Urothelium cell line (cell line): Measurements from ENCODE around the gene STOML3.
"Not testable (repeated sequence)": the region's sequence is repeated elsewhere in the genome, so short reads cannot be mapped to it uniquely, and the experiment has no call there.

ENCODE experiments used
- DNase-seq: peaks from one replicate; pipeline ENCODE4 v3.0.0; 2011; ENCODE audit warnings: low spot score, mixed read lengths
- FAIRE-seq: peaks from 2 replicates; lab custom pipeline; 2011; peaks lifted over from hg19 to GRCh38; lab: Jason Lieb, UNC

The STOML3 gene

GRCh38 chr13:38990693-38991092, at the start of gene STOML3:
TSS of gene STOML3 (minus strand) at chr13:38990831. CDS start at chr13:38990721, 110 bp downstream.
- FAIRE-seq (no peak), DNase-seq (no peak)

GRCh38 chr13:39040206-39040605, 49.6 kb upstream of the STOML3 start:
- DNase-seq = no peak
- FAIRE-seq = no peak

- DNase-seq (no peak), FAIRE-seq (no peak)
These were observed 48.4 kb upstream of the STOML3 start for GRCh38 chr13:39039041-39039440.

- DNase-seq = peak; percentile 14
- no peak for FAIRE-seq
These were observed 48.0 kb upstream of the STOML3 start for GRCh38 chr13:39038569-39039030.

GRCh38 chr13:39037880-39038568, 47.4 kb upstream of the STOML3 start, which contains the start of the genes NHLRC3 and PROSER1:
TSS of gene NHLRC3 (plus strand) at chr13:39038456. CDS start at chr13:39038640, 184 bp downstream.
TSS of gene PROSER1 (minus strand) at chr13:39038089. CDS start at chr13:39037242, 847 bp downstream.
- DNase-seq = peak; percentile 70
- no peak for FAIRE-seq

GRCh38 chr13:39037410-39037879, 46.8 kb upstream of the STOML3 start:
- FAIRE-seq = no peak
- no peak for DNase-seq

GRCh38 chr13:39036212-39036611, 45.6 kb upstream of the STOML3 start:
- no peak for DNase-seq
- FAIRE-seq = no peak

- DNase-seq = no peak
- FAIRE-seq = no peak
These were observed 45.2 kb upstream of the STOML3 start for GRCh38 chr13:39035799-39036198.

GRCh38 chr13:39035204-39035603, 44.6 kb upstream of the STOML3 start:
- FAIRE-seq (no peak), DNase-seq (no peak)

- FAIRE-seq (no peak), DNase-seq (no peak)
These were observed 43.5 kb upstream of the STOML3 start for GRCh38 chr13:39034085-39034484.

- DNase-seq (no peak), FAIRE-seq (no peak)
These were observed 41.5 kb upstream of the STOML3 start for GRCh38 chr13:39032150-39032549.

GRCh38 chr13:39025433-39025839, 34.8 kb upstream of the STOML3 start:
- DNase-seq (no peak), FAIRE-seq (no peak)

- FAIRE-seq = no peak
- no peak for DNase-seq
These were observed 33.1 kb upstream of the STOML3 start for GRCh38 chr13:39023761-39024160.

GRCh38 chr13:39023316-39023715, 32.7 kb upstream of the STOML3 start:
- FAIRE-seq (no peak), DNase-seq (no peak)

GRCh38 chr13:39020853-39021462, 30.3 kb upstream of the STOML3 start:
- DNase-seq = no peak
- no peak for FAIRE-seq

GRCh38 chr13:39016787-39017186, 26.2 kb upstream of the STOML3 start:
- FAIRE-seq = no peak

GRCh38 chr13:39016087-39016486, 25.5 kb upstream of the STOML3 start:
- FAIRE-seq = no peak

More at GRCh38 chr13:39016787-39017186, 26.2 kb upstream of the STOML3 start:
- DNase-seq = peak; percentile 11

GRCh38 chr13:39013462-39013861, 22.8 kb upstream of the STOML3 start:
- FAIRE-seq (no peak), DNase-seq (no peak)

More at GRCh38 chr13:39016087-39016486, 25.5 kb upstream of the STOML3 start:
- no peak for DNase-seq

- FAIRE-seq = no peak
- DNase-seq = no peak
These were observed 22.0 kb upstream of the STOML3 start for GRCh38 chr13:39012608-39013007.

- not testable (repeated sequence) for FAIRE-seq, DNase-seq
These were observed 15.9 kb upstream of the STOML3 start for GRCh38 chr13:39006371-39007111.

- FAIRE-seq = no peak
- no peak for DNase-seq
These were observed 8.1 kb upstream of the STOML3 start for GRCh38 chr13:38998739-38999138.
